TTC549 (cell line): Measurements from ENCODE around the gene KCNMA1.

Experiments used
- FAIRE-seq: peaks from 2 replicates; lab custom pipeline; 2012; peaks lifted over from hg19 to GRCh38; lab: Jason Lieb, UNC

KCNMA1 gene

GRCh38 chr10:77633376-77633775 lies 4.2 kb downstream of the KCNMA1 start:
- FAIRE-seq: no peak

GRCh38 chr10:77631241-77631640 lies 6.4 kb downstream of the KCNMA1 start:
- no peak for FAIRE-seq

DNA sequence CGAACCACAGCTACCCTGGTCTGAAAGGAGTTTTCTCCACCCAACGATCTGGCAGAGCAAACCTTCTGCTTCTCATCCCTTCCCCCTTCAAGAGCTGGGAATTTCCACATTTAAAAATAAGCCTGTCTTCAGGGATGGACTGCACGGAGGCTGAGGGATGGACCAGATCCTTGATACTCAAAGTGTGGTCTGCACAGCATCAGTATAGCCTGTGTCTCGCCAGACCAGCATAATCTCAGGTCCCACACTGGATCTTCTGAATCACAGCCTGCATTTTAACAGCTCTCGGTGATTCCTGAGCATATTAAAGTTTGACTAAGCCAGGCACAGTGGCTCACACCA lies 7.1 kb downstream of the KCNMA1 start:
- no peak for FAIRE-seq

- no peak for FAIRE-seq
Observed at GRCh38 chr10:77629775-77630506, 7.7 kb downstream of the KCNMA1 start.

- no peak for FAIRE-seq
Observed at GRCh38 chr10:77628906-77629730, 8.5 kb downstream of the KCNMA1 start.

DNA sequence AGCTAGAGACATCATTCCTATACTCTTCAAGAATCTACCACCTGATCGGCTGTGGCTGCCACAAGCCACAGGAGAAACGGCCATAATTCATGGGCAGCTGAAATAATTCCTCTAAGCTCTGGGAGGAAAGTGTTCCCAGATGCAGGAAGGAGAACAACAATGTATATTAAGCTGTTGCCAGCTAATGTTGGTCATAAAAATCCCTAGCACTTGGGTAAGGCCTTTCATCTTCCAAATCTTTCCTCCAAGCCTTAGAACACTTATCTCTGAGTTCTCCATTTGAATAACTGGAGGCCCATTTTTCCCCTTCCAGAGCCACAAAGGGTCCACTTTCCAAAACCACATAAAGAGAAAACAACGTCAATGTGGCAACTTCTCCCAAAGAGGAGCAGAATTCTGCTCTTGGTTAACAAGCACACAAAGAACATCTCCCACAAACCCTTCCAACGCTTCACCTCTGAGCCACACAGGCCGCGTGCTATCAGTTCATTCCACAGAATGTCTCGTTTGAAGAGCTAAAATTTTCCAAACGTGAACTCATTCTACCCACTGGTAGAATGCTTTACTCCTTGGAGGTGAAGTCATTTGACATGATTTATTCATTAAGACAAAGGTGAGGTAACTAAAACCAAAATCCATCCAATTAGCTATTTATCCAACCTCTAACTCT lies 11.2 kb downstream of the KCNMA1 start:
- FAIRE-seq: no peak

DNA sequence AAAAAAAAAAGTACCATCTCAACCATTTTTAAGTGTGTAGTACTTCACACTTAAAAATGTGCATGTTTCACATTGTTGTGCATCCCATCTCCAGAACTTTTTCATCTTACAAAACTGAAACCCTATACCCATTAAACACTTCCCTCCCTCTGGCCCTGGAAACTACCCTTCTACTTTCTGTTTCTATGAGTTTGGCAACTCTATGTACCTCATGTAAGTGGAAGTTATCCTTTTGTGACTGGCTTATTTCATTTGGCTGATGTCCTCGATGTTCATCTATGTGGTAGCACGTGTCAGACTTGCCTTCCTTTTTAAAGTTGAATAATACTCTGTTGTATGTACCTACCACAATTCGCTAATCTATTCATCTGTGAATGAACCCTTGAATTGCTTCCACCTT lies 12.2 kb downstream of the KCNMA1 start:
- FAIRE-seq: no peak

DNA sequence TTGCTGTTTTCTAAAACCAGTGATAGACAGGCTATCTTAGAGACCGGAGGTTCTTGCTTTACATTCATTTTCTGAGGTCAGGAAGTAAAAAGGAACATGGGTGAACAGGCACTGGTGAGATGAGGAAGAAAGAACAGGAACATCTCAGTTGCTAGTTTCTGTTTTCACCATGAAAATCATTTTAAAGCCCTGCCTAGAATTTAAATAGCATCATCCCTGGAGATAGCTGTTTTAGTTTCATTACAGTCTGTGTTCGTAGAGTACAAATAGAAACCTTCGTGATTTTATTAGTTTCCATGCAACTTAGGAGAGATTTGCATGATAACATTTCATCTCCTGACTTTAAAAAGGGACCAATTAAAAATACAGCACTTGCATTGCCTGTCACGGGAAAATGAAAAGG lies 14.7 kb downstream of the KCNMA1 start:
- FAIRE-seq: no peak

GRCh38 chr10:77620731-77621130 lies 16.9 kb downstream of the KCNMA1 start:
- FAIRE-seq: no peak

GRCh38 chr10:77619964-77620703 lies 17.5 kb downstream of the KCNMA1 start:
- no peak for FAIRE-seq

GRCh38 chr10:77618117-77618516 lies 19.5 kb downstream of the KCNMA1 start:
- no peak for FAIRE-seq

GRCh38 chr10:77616766-77617165 lies 20.8 kb downstream of the KCNMA1 start:
- no peak for FAIRE-seq

DNA sequence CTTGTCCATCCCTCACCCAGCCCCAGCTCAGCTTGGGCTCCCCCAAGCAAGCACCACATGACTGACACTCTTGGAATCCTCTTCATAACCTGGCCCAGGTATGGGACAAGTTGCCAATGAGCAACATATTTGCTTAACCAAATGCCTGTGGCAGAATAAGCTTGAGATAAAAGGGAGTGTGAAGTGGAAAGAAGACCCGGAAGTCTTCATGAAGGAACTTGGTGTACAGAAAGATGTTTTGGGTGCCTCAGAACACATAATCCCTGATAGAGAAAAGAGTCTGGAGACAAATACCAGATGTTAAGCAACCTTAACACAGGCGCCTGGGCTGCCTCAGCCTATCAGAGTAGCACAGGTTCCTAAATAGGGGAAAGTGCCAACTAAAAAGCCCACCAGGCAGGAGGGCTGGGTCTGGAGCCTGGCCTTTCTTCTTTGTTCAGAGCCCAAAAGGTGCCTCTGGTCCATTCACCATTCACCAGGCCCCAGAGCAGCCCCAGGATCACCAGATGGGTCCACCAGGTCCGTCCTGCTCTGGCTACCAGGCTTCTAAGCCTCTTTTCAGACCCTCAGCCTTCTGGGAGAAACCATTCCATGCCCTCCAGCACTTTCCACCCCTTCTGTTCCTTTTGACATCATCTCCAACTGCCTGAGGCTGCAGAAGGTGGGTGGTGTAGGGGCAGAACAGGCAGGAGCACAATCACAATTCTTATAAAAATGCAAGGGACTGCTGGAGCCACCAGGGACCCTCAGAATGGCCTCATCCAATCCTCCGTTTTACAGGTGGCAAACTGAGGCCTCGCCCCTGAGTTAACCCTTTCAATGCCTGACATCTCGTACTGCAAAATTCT lies 22.6 kb downstream of the KCNMA1 start:
- FAIRE-seq: no peak

GRCh38 chr10:77613476-77614130 lies 24.0 kb downstream of the KCNMA1 start:
- FAIRE-seq: no peak

DNA sequence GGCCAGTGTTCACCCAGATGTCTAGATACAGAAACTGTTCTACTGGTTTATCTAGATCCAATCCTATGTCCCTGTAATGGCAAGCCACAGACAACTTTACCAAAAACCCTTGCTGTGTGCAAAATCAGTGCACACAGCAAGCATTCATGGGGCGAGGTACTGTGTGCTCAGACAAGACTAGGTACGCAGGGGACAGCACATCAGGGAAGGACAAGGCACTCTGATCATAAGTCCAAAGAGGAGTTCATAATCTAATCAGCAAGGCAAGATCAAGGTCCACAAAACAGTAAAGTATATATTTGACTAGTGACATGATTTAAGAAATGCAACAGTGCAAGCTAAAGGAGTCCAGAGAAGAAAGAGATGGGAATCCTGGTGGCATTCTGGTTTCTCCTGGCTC lies 25.9 kb downstream of the KCNMA1 start:
- no peak for FAIRE-seq

GRCh38 chr10:77611221-77611620 lies 26.4 kb downstream of the KCNMA1 start:
- FAIRE-seq: no peak

DNA sequence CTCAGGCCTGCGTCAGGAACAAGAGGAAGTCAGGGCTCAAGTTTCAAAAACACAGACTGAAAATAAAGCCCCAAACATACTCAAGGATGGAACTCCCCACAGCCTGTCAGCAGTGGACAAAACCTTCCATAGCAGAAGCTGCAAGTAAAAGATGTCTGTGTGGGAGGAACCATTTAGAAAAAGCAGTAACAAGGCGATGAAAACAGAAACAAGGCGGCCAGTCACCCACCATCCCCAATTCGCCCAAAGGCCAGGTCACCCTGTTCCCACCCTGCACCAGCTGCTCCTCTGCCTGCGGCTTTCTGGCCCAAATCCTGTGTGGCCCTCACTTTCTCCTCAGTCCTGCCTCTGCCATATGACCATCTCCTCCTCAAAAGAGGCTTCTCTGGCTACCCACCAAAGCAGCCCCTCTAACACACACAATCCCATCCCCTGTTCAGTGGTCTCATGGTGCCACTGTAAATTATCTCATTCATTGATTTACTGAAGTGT lies 27.8 kb downstream of the KCNMA1 start:
- no peak for FAIRE-seq

- FAIRE-seq: no peak
Observed at GRCh38 chr10:77608281-77608680, 29.3 kb downstream of the KCNMA1 start.

GRCh38 chr10:77606751-77607150 lies 30.9 kb downstream of the KCNMA1 start:
- no peak for FAIRE-seq

GRCh38 chr10:77605466-77605865 lies 32.1 kb downstream of the KCNMA1 start:
- no peak for FAIRE-seq

- no peak for FAIRE-seq
Observed at GRCh38 chr10:77604941-77605351, 32.7 kb downstream of the KCNMA1 start.
